Tibial nerve (tissue), 4 donors: Measurements from ENCODE around the gene MDFI. TPM values are rescaled to one million over a fixed set of nuclear protein-coding genes. Genes with fewer than 3 reads are reported as not detected.

Experiments used
- DNase-seq, 2 donors: peaks; one replicate each; pipeline ENCODE4 v3.0.0-alpha.2; 2019; ENCODE audit warnings: low spot score in 2 of 2
- H3K27ac ChIP-seq, 4 donors: fragments of 200-600 bp; sonication (generic) in 3 of 4; one replicate each; pipeline ENCODE4 v1.5.1; 2017 to 2019; ENCODE audit warnings: mild to moderate bottlenecking in 1 of 4
- H3K27me3 ChIP-seq, 2 donors: fragments of 200-600 bp; sonication (generic) in 1 of 2; one replicate each; pipeline versions ENCODE4 v1.5.1 to v1.6.0; 2017 to 2019
- H3K36me3 ChIP-seq, 3 donors: fragments of 200-600 bp; sonication (generic); one replicate each; pipeline ENCODE4 v1.5.1; 2018 to 2019
- H3K4me1 ChIP-seq, 4 donors: fragments of 200-600 bp; sonication (generic) in 3 of 4; one replicate each; pipeline ENCODE4 v1.5.1; 2017 to 2019
- H3K4me3 ChIP-seq, 4 donors: fragments of 200-600 bp; sonication (generic) in 3 of 4; one replicate each; pipeline ENCODE4 v1.5.1; 2017 to 2019; ENCODE audit warnings: mild to moderate bottlenecking in 1 of 4, moderate library complexity in 1 of 4
- H3K9me3 ChIP-seq, 4 donors: fragments of 200-600 bp; sonication (generic) in 3 of 4; one replicate each; pipeline ENCODE4 v1.5.1; 2017 to 2019
- EP300 ChIP-seq, 2 donors: sonication (generic); formaldehyde crosslinking; IDR thresholded peaks; one replicate each; pipeline ENCODE4 v1.6.1; 2017; ENCODE audit warnings: antibody characterized with exemption in 2 of 2, mild to moderate bottlenecking in 1 of 2
- POLR2A ChIP-seq, 2 donors: fragments of 450-650 bp; IDR thresholded peaks; one replicate each; pipeline ENCODE4 v1.6.1; 2017; ENCODE audit warnings: antibody characterized with exemption in 2 of 2, mild to moderate bottlenecking in 2 of 2, moderate library complexity in 2 of 2
- WGBS, 2 donors: methylation state at CpG; one replicate each; pipeline ENCODE4 v1.1.5; 2018; 5-methylcytosine and 5-hydroxymethylcytosine counted together
- total RNA-seq, 4 donors: library from RNA; depleted of rRNA; stranded (reverse); fragments of >200 nt; gene quantifications; one replicate each; pipeline ENCODE4 v1.1.0, GENCODE V29; 2016
- TF ChIP-seq, protein P1 (sequence below), 5 experiments: fragments of 200-600 bp in 3 of 5; fragments of 450-650 bp in 2 of 5; sonication (generic) in 3 of 5; IDR thresholded peaks; one replicate each; pipeline ENCODE4 v1.5.1; 2016 to 2019; ENCODE audit warnings: antibody characterized with exemption in 5 of 5, mild to moderate bottlenecking in 3 of 5, moderate library complexity in 2 of 5

The MDFI gene
- total RNA-seq, 4 donors from 2014 or later = 13.5 to 31.8 (median 20.7) TPM

DNA sequence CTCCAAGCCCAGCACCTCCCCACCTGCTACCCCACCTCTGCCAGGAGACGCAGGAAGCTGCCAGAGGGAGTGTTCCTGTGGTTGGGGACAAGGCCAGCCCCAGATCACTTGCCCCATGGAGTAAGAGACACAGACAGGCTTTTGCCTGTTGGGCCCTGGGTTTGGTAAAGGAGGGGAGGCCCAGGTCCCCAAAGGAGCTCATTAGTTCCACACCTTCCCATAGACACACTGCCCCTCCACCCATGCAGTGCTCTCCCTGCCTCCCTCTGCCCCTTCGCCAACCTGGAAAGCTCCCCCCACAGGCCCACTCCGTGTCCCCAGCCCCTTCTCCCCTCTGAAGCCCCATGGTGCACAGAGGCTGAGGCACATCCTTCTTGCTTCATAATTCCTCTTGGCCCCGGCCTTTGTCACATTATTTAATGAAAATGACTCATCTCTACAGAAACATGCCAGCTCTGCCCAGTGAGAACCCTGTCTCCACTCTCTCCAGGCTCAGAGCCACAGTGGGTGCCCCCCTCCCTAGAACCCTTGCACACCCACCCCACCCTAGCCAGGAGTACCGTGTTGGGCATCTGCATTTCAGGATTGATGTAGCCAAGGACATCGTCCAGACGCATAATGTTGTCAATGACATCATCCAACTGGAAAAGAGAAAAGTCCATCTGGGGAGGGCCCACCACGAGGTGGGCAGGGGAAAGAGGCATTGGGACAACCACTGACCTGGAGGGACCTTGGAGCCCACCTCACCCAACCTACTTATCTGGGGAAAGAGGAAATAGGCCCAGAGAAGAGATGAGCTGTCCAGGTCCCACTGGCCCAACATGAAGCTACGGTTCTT is 51.1 kb downstream of the MDFI start:
- TF ChIP-seq POLR2A (IDR thresholded peaks at IDR 0.05) (no peak), EP300 (IDR thresholded peaks at IDR 0.05) (no peak)
- TF ChIP-seq, protein P1, sequence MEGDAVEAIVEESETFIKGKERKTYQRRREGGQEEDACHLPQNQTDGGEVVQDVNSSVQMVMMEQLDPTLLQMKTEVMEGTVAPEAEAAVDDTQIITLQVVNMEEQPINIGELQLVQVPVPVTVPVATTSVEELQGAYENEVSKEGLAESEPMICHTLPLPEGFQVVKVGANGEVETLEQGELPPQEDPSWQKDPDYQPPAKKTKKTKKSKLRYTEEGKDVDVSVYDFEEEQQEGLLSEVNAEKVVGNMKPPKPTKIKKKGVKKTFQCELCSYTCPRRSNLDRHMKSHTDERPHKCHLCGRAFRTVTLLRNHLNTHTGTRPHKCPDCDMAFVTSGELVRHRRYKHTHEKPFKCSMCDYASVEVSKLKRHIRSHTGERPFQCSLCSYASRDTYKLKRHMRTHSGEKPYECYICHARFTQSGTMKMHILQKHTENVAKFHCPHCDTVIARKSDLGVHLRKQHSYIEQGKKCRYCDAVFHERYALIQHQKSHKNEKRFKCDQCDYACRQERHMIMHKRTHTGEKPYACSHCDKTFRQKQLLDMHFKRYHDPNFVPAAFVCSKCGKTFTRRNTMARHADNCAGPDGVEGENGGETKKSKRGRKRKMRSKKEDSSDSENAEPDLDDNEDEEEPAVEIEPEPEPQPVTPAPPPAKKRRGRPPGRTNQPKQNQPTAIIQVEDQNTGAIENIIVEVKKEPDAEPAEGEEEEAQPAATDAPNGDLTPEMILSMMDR (IDR thresholded peaks at IDR 0.05) = no peak
- no peaks in the 10 kb centered on the region for H3K27me3 ChIP-seq
- H3K27ac ChIP-seq = peak overlapping the region in 2 of 4 donors; percentile 50 to 73
- 51 to 53% methylated on average over 9 of the region's 9 CpGs for WGBS, 2 donors
- H3K4me1 ChIP-seq = peaks cover 0 to 26% (median 8%) of the 10 kb centered on the region in 4 donors
- H3K9me3 ChIP-seq = no peaks in the 10 kb centered on the region
- no peak for DNase-seq
- no peak overlapping the region for H3K4me3 ChIP-seq
- peaks cover 0 to 72% (median 10%) of the 10 kb centered on the region in 3 donors for H3K36me3 ChIP-seq

DNA sequence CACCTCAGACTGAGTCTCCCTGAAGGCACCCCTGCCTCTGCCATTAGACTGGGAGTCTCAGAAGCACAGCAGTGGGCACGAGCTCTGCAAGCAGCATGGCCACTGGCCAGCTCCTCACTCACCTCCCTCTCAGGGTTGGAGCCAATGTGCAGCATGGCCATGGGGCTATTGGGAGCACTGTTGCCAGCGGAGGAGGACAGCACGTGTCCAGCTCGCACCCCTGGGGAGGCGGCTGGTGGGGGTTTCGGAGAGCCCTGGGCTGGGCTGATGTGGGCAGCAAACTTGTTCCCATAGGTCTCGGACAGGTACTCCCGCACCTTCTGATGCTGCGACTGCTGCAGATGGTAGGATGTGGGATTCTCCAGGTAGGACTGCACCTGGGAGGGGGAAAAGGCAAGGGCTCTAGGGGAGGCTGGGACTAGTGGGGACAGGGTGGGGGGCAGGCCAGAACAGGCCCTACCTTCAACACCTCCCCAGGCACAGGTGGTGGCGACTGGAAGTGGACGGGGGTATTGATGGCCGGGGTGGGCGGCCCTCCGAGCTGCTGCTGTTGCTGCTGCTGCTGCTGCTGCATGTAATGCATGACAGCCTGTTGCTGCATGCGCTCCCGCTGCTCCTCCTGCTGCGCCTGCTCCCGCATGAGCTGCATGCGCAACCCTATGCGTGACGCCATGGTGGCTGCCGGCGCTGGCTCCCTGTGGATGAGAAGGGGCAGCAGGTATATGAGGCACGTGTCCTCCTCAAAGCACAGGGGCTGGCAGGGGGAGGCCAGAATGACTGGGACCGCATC is 52.5 kb downstream of the MDFI start:
- DNase-seq = no peak
- no peaks in the 10 kb centered on the region for H3K27me3 ChIP-seq
- H3K4me3 ChIP-seq = no peak overlapping the region
- H3K36me3 ChIP-seq = peaks cover 0 to 58% (median 10%) of the 10 kb centered on the region in 3 donors
- no peaks in the 10 kb centered on the region for H3K9me3 ChIP-seq
- H3K4me1 ChIP-seq = peaks cover 0 to 33% (median 12%) of the 10 kb centered on the region in 4 donors
- TF ChIP-seq, protein P1 (IDR thresholded peaks at IDR 0.05) = no peak
- TF ChIP-seq EP300 (IDR thresholded peaks at IDR 0.05) (no peak), POLR2A (IDR thresholded peaks at IDR 0.05) (no peak)
- H3K27ac ChIP-seq = no peak overlapping the region
- WGBS, 2 donors = 90 to 94% methylated on average over 25 of the region's 25 CpGs

DNA sequence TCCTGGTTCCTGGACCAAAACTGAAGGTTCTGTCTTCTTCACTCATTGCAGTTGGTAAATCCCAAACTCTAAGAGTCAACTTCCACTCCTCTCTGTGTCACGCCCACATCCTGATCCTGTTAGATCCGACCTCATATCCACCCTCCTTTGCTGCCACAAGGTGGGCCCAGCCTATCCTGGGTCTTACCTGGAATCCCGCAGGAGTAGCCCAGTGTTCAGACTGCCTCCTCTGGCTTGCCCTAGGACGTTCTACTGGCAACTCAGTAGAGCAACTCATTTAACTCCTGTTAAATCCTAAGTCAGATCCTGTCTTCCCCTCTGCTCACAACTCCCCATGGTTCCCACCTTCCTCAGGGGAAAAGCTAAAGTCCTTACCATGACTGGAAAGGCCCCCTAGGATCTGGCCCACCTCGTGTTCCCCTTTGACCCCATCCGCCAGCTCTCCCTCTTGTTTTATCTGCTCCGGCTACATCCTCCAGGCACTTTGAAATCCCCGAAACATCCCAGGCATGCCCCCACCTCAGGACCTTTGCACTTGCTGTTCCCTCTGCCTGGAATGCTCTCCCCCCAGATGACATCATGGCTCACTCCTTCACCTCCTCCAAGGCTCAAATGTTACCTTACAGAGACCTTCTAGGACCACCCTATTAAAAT is 53.3 kb downstream of the MDFI start:
- DNase-seq = no peak
- H3K4me3 ChIP-seq = no peak overlapping the region
- H3K4me1 ChIP-seq = peaks cover 0 to 37% (median 14%) of the 10 kb centered on the region in 4 donors
- peak overlapping the region in 1 of 4 donors; percentile 47 for H3K27ac ChIP-seq
- no peaks in the 10 kb centered on the region for H3K27me3 ChIP-seq
- 82% methylated on average over 8 of the region's 8 CpGs for WGBS, 2 donors
- peaks cover 0 to 50% (median 10%) of the 10 kb centered on the region in 3 donors for H3K36me3 ChIP-seq
- TF ChIP-seq POLR2A (IDR thresholded peaks at IDR 0.05) (no peak), EP300 (IDR thresholded peaks at IDR 0.05) (no peak)
- TF ChIP-seq, protein P1 (IDR thresholded peaks at IDR 0.05) = no peak
- H3K9me3 ChIP-seq = no peaks in the 10 kb centered on the region

DNA sequence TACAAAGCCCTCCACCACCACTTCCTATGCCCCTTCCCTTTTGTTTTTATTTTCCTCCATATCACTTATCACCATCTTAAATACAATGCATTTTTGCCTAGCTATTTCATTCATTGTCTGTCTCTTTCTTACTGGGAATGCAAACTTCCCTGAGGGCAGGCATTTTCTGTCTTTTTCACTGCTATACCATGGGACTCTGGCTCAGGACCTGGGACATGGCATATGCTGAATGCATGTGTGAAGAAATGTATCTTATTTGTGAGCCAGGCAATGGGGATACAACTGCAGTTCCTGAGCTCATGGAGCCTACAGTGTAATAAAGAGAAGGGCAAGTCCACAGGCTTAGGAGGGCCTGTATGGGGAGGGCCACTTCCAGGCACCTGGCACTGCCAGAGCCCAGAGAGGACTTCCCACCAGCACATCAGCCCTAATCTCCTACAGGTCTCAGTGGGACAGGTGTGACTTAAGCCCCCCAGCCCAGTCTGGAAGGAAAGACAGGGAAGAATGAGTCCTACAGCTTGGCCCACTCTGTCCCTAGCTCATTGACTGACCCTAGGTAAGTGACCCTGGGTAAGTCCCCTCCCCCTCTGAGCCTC is 53.9 kb downstream of the MDFI start:
- Histone ChIP-seq H3K27ac (peak overlapping the region in 2 of 4 donors; percentile 47 to 80), H3K36me3 (peaks cover 0 to 44% (median 10%) of the 10 kb centered on the region in 3 donors), H3K9me3 (no peaks in the 10 kb centered on the region), H3K27me3 (no peaks in the 10 kb centered on the region), H3K4me3 (no peak overlapping the region), H3K4me1 (peaks cover 0 to 37% (median 14%) of the 10 kb centered on the region in 4 donors)
- TF ChIP-seq EP300 (IDR thresholded peaks at IDR 0.05) = no peak
- TF ChIP-seq POLR2A (IDR thresholded peaks at IDR 0.05) = no peak
- TF ChIP-seq, protein P1 (IDR thresholded peaks at IDR 0.05) = no peak
- no peak for DNase-seq
